Measurements from ENCODE around the gene SHC4.
"Not testable (repeated sequence)": the region's sequence is repeated elsewhere in the genome, so short reads cannot be mapped to it uniquely, and the experiment has no call there.

Gene SHC4

GRCh38 chr15:48792408-48792807 lies 171.3 kb downstream of the SHC4 start:
- DNase-seq = no peak

GRCh38 chr15:48790466-48791115 lies 173.1 kb downstream of the SHC4 start:
- DNase-seq = not testable (repeated sequence)

GRCh38 chr15:48785712-48786111 lies 178.0 kb downstream of the SHC4 start:
- no peak for DNase-seq

- no peak for DNase-seq
Measured at GRCh38 chr15:48785195-48785594, 178.5 kb downstream of the SHC4 start.

GRCh38 chr15:48784756-48785155 lies 179.0 kb downstream of the SHC4 start:
- no peak for DNase-seq

GRCh38 chr15:48782911-48783310 lies 180.8 kb downstream of the SHC4 start:
- no peak for DNase-seq

GRCh38 chr15:48781481-48782081 lies 182.1 kb downstream of the SHC4 start:
- DNase-seq = no peak

GRCh38 chr15:48781017-48781416 lies 182.7 kb downstream of the SHC4 start:
- DNase-seq = no peak

- DNase-seq = no peak
Measured at GRCh38 chr15:48778331-48778730, 185.4 kb downstream of the SHC4 start.

- DNase-seq = no peak
Measured at GRCh38 chr15:48777645-48778330, 185.9 kb downstream of the SHC4 start.

- no peak for DNase-seq
Measured at GRCh38 chr15:48775546-48775945, 188.2 kb downstream of the SHC4 start.

- DNase-seq = no peak
Measured at GRCh38 chr15:48774484-48774883, 189.2 kb downstream of the SHC4 start.
